Right lobe of liver (tissue), 4 donors: ENCODE results near the gene THY1.

Experiments used
- POLR2A ChIP-seq: fragments of 450-650 bp; IDR thresholded peaks from one replicate; pipeline ENCODE4 v1.6.1; 2017; ENCODE audit warnings: antibody characterized with exemption, mild to moderate bottlenecking
- TF ChIP-seq, protein P1 (sequence below), 4 donors: fragments of 200-600 bp in 3 of 4; fragments of 450-650 bp in 1 of 4; IDR thresholded peaks; one replicate each; pipeline versions ENCODE4 v1.5.1 to v1.8.0; 2016 to 2022; ENCODE audit warnings: antibody characterized with exemption in 4 of 4, mild to moderate bottlenecking in 2 of 4
- donor health status: DM: no; HTN: no; CAD: no.
- donor health status: DM: no; HTN: no; CAD: no.
- donor health status: DM: no; HTN: yes; CAD: no.

DNA sequence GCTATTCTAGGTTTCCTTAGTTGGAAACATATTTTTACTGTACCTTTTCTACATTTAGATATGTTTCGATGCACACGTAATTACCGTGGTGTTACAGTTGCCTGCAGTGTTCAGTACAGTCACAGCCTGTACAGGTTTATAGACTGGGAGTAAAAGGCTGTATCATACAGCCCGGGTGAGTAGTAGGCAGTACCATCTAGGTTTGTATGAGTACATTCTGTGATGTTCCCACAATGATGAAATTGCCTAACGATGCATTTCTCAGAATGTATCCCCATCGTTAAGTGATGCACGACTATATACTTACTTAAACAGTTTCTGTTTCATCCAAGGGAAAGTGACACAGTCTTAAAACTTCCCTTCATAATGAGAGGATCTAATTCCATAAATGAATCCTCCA, 13.1 kb upstream of the THY1 start:
- TF ChIP-seq, protein P1, sequence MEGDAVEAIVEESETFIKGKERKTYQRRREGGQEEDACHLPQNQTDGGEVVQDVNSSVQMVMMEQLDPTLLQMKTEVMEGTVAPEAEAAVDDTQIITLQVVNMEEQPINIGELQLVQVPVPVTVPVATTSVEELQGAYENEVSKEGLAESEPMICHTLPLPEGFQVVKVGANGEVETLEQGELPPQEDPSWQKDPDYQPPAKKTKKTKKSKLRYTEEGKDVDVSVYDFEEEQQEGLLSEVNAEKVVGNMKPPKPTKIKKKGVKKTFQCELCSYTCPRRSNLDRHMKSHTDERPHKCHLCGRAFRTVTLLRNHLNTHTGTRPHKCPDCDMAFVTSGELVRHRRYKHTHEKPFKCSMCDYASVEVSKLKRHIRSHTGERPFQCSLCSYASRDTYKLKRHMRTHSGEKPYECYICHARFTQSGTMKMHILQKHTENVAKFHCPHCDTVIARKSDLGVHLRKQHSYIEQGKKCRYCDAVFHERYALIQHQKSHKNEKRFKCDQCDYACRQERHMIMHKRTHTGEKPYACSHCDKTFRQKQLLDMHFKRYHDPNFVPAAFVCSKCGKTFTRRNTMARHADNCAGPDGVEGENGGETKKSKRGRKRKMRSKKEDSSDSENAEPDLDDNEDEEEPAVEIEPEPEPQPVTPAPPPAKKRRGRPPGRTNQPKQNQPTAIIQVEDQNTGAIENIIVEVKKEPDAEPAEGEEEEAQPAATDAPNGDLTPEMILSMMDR (IDR thresholded peaks at IDR 0.05): no peak
- TF ChIP-seq POLR2A: no peak
